ENCODE results near the gene PCDHGB6.
"Not testable (repeated sequence)": the region's sequence is repeated elsewhere in the genome, so short reads cannot be mapped to it uniquely, and the experiment has no call there.

PCDHGB6 gene

DNA sequence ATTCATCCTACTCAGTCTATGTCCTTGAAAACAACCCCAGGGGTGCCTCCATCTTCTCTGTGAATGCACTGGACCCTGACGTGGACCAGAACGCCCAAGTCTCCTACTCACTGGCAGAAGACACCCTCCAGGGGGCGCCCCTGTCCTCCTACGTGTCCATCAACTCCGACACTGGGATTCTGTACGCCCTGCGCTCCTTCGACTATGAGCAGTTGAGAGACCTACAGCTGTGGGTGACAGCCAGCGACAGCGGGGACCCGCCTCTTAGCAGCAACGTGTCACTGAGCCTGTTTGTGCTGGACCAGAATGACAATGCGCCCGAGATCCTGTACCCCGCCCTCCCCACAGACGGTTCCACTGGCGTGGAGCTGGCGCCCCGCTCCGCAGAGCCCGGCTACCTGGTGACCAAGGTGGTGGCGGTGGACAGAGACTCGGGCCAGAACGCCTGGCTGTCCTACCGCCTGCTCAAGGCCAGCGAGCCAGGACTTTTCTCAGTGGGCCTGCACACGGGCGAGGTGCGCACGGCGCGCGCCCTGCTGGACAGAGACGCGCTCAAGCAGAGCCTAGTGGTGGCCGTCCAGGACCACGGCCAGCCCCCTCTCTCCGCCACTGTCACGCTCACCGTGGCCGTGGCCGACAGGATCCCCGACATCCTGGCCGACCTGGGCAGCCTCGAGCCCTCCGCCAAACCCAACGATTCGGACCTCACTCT, 32.2 kb upstream of the PCDHGB6 start:
- H3K4me3 ChIP-seq (ENCODE audit: low read length in 2 of 2); H2BK15ac ChIP-seq (ENCODE audit: low read length); H3K27me3 ChIP-seq (ENCODE audit: control insufficient read depth in 3 of 3, insufficient read depth in 3 of 3, low read depth in 1 of 3, low read length in 3 of 3); H3K36me3 ChIP-seq (replicated peaks in 1 of 2; ENCODE audit: control insufficient read depth in 2 of 2, insufficient read depth in 2 of 2, low read length in 2 of 2); H3K9ac ChIP-seq (ENCODE audit: low read depth, low read length, poor library complexity); H2BK12ac ChIP-seq (ENCODE audit: low read length); H3K23ac ChIP-seq (ENCODE audit: low read depth, low read length, poor library complexity); H2AFZ ChIP-seq (ENCODE audit: low read length); H3K4me1 ChIP-seq (ENCODE audit: control insufficient read depth in 2 of 2, insufficient read depth in 1 of 2, low read depth in 1 of 2, low read length in 2 of 2); H3K4ac ChIP-seq (ENCODE audit: low read length); H2AK5ac ChIP-seq (ENCODE audit: low read depth, low read length); DNase-seq (ENCODE audit: low spot score); H2BK5ac ChIP-seq (ENCODE audit: low read length); H4K91ac ChIP-seq (ENCODE audit: low read depth, low read length, poor library complexity); H3K27ac ChIP-seq (replicated peaks; ENCODE audit: low read length); H4K8ac ChIP-seq (ENCODE audit: low read depth, low read length); H2BK120ac ChIP-seq (ENCODE audit: low read depth, low read length); H3K14ac ChIP-seq (ENCODE audit: low read length); H3K4me2 ChIP-seq (ENCODE audit: insufficient read depth, low read length, poor library complexity, severe bottlenecking); H3K79me1 ChIP-seq (ENCODE audit: low read depth, low read length); H3K18ac ChIP-seq (ENCODE audit: low read length): not testable (repeated sequence)
- H3K9me3 ChIP-seq (replicated peaks in 1 of 2; ENCODE audit: control insufficient read depth in 2 of 2, insufficient read depth in 1 of 2, low read depth in 1 of 2, low read length in 2 of 2) = peaks cover 34 to 39% of the 10 kb centered on the region in 2 donors
- no CpG with 5 or more reads among the region's 48 CpGs for WGBS, 2 donors (ENCODE audit: extremely low coverage in 2 of 2, insufficient read length in 2 of 2, insufficient replicate concordance in 1 of 2)

- Histone ChIP-seq H2AK5ac (ENCODE audit: low read depth, low read length) (no peak within 1 kb of the TSS), H4K8ac (ENCODE audit: low read depth, low read length) (no peak within 1 kb of the TSS), H3K14ac (ENCODE audit: low read length) (no peak within 1 kb of the TSS), H3K27ac (replicated peaks; ENCODE audit: low read length) (no peak within 1 kb of the TSS), H2BK120ac (ENCODE audit: low read depth, low read length) (no peak within 1 kb of the TSS), H3K9ac (ENCODE audit: low read depth, low read length, poor library complexity) (peak within 1 kb of the TSS; percentile 22), H4K91ac (ENCODE audit: low read depth, low read length, poor library complexity) (no peak within 1 kb of the TSS), H2AFZ (ENCODE audit: low read length) (no peak within 1 kb of the TSS), H3K4me3 (ENCODE audit: low read length in 2 of 2) (no peak within 1 kb of the TSS), H2BK5ac (ENCODE audit: low read length) (peak within 1 kb of the TSS; percentile 24), H3K18ac (ENCODE audit: low read length) (no peak within 1 kb of the TSS), H3K9me3 (replicated peaks in 1 of 2; ENCODE audit: control insufficient read depth in 2 of 2, insufficient read depth in 1 of 2, low read depth in 1 of 2, low read length in 2 of 2) (peaks cover 17 to 27% of the 10 kb centered on the region in 2 donors), H3K79me1 (ENCODE audit: low read depth, low read length) (no peaks in the 10 kb centered on the region), H3K4ac (ENCODE audit: low read length) (no peak within 1 kb of the TSS), H2BK12ac (ENCODE audit: low read length) (no peak within 1 kb of the TSS), H3K4me2 (ENCODE audit: insufficient read depth, low read length, poor library complexity, severe bottlenecking) (no peak within 1 kb of the TSS), H3K4me1 (ENCODE audit: control insufficient read depth in 2 of 2, insufficient read depth in 1 of 2, low read depth in 1 of 2, low read length in 2 of 2) (no peaks in the 10 kb centered on the region), H3K27me3 (ENCODE audit: control insufficient read depth in 3 of 3, insufficient read depth in 3 of 3, low read depth in 1 of 3, low read length in 3 of 3) (no peaks in the 10 kb centered on the region), H3K23ac (ENCODE audit: low read depth, low read length, poor library complexity) (no peak within 1 kb of the TSS), H3K36me3 (replicated peaks in 1 of 2; ENCODE audit: control insufficient read depth in 2 of 2, insufficient read depth in 2 of 2, low read length in 2 of 2) (no peaks in the 10 kb centered on the region), H2BK15ac (ENCODE audit: low read length) (no peak within 1 kb of the TSS)
- no CpG with 5 or more reads among the region's 37 CpGs for WGBS, 2 donors (ENCODE audit: extremely low coverage in 2 of 2, insufficient read length in 2 of 2, insufficient replicate concordance in 1 of 2)
- no peak for DNase-seq (ENCODE audit: low spot score)
Observed at GRCh38 chr5:141382469-141383294, 25.1 kb upstream of the PCDHGB6 start, which contains the start of gene PCDHGA7. PCDHGA7 (plus strand) TSS chr5:141382742; CDS start chr5:141382900, 158 bp downstream.

- Histone ChIP-seq H2BK12ac (ENCODE audit: low read length) (no peak overlapping the region), H3K27me3 (ENCODE audit: control insufficient read depth in 3 of 3, insufficient read depth in 3 of 3, low read depth in 1 of 3, low read length in 3 of 3) (no peaks in the 10 kb centered on the region), H3K36me3 (replicated peaks in 1 of 2; ENCODE audit: control insufficient read depth in 2 of 2, insufficient read depth in 2 of 2, low read length in 2 of 2) (no peaks in the 10 kb centered on the region), H3K9ac (ENCODE audit: low read depth, low read length, poor library complexity) (peak overlapping the region; percentile 22), H2AFZ (ENCODE audit: low read length) (no peak overlapping the region), H2AK5ac (ENCODE audit: low read depth, low read length) (no peak overlapping the region), H3K14ac (ENCODE audit: low read length) (no peak overlapping the region), H4K91ac (ENCODE audit: low read depth, low read length, poor library complexity) (no peak overlapping the region), H3K23ac (ENCODE audit: low read depth, low read length, poor library complexity) (no peak overlapping the region), H2BK15ac (ENCODE audit: low read length) (no peak overlapping the region), H2BK120ac (ENCODE audit: low read depth, low read length) (no peak overlapping the region), H3K4me3 (ENCODE audit: low read length in 2 of 2) (no peak overlapping the region), H4K8ac (ENCODE audit: low read depth, low read length) (no peak overlapping the region), H3K79me1 (ENCODE audit: low read depth, low read length) (peaks cover under 1% of the 10 kb centered on the region), H3K4me1 (ENCODE audit: control insufficient read depth in 2 of 2, insufficient read depth in 1 of 2, low read depth in 1 of 2, low read length in 2 of 2) (no peaks in the 10 kb centered on the region), H3K4ac (ENCODE audit: low read length) (no peak overlapping the region), H3K27ac (replicated peaks; ENCODE audit: low read length) (no peak overlapping the region), H2BK5ac (ENCODE audit: low read length) (peak overlapping the region; percentile 24), H3K4me2 (ENCODE audit: insufficient read depth, low read length, poor library complexity, severe bottlenecking) (no peak overlapping the region), H3K9me3 (replicated peaks in 1 of 2; ENCODE audit: control insufficient read depth in 2 of 2, insufficient read depth in 1 of 2, low read depth in 1 of 2, low read length in 2 of 2) (peaks cover 20 to 30% of the 10 kb centered on the region in 2 donors), H3K18ac (ENCODE audit: low read length) (no peak overlapping the region)
- no peak for DNase-seq (ENCODE audit: low spot score)
- WGBS, 2 donors (ENCODE audit: extremely low coverage in 2 of 2, insufficient read length in 2 of 2, insufficient replicate concordance in 1 of 2) = no CpG with 5 or more reads among the region's 21 CpGs
Observed at GRCh38 chr5:141383345-141383744, 24.5 kb upstream of the PCDHGB6 start.
